Sigmoid colon (tissue), 4 donors: ENCODE results near the gene CHKB.
"Not testable (repeated sequence)": the region's sequence is repeated elsewhere in the genome, so short reads cannot be mapped to it uniquely, and the experiment has no call there.

ENCODE experiments used
- EP300 ChIP-seq, 4 donors: sonication (generic); formaldehyde crosslinking; IDR thresholded peaks; one replicate each; pipeline ENCODE4 v1.6.1; 2017; ENCODE audit warnings: antibody characterized with exemption in 4 of 4
- TF ChIP-seq, protein P1 (sequence below), 4 experiments: fragments of 450-650 bp in 3 of 4; fragments of 200-600 bp in 1 of 4; IDR thresholded peaks; one replicate each; pipeline ENCODE4 v1.5.1; 2016 to 2019; ENCODE audit warnings: antibody characterized with exemption in 4 of 4, mild to moderate bottlenecking in 3 of 4, moderate library complexity in 2 of 4

DNA sequence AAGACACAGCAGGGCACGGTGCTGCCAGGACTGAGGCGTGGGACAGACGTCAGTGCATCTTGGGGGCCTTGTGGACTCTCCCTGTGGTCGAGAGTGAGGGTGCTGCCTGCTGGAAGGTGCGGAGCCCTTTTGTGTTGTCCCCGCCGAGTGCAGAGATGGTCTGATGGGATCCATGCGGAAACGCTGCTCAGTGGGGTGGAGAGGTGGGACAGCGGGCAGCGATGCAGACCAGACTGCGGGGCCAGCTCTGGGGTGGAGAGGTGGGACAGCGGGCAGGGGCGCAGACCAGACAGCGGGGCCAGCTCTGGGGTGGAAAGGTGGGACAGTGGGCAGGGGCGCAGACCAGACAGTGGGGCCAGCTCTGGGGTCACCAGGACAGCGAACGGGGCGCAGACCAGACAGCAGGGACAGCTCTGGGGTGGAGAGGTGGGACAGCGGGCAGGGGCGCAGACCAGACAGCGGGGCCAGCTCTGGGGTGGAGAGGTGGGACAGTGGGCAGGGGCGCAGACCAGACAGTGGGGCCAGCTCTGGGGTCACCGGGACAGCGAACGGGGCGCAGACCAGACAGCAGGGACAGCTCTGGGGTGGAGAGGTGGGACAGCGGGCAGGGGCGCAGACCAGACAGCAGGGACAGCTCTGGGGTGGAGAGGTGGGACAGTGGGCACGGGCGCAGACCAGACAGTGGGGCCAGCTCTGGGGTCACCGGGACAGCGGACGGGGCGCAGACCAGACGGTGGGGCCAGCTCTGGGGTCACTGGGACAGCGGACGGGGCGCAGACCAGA is 25.6 kb upstream of the CHKB start:
- not testable (repeated sequence) for TF ChIP-seq EP300 (IDR thresholded peaks at IDR 0.05)
- TF ChIP-seq, protein P1, sequence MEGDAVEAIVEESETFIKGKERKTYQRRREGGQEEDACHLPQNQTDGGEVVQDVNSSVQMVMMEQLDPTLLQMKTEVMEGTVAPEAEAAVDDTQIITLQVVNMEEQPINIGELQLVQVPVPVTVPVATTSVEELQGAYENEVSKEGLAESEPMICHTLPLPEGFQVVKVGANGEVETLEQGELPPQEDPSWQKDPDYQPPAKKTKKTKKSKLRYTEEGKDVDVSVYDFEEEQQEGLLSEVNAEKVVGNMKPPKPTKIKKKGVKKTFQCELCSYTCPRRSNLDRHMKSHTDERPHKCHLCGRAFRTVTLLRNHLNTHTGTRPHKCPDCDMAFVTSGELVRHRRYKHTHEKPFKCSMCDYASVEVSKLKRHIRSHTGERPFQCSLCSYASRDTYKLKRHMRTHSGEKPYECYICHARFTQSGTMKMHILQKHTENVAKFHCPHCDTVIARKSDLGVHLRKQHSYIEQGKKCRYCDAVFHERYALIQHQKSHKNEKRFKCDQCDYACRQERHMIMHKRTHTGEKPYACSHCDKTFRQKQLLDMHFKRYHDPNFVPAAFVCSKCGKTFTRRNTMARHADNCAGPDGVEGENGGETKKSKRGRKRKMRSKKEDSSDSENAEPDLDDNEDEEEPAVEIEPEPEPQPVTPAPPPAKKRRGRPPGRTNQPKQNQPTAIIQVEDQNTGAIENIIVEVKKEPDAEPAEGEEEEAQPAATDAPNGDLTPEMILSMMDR (IDR thresholded peaks at IDR 0.05): not testable (repeated sequence)
